Activated CD4-positive, alpha-beta T cell treated with anti-CD3 and anti-CD28 coated beads, Interleukin-10, Interleukin-2, amounts not matched to agents 100 ng/mL and 50 ng/mL, durations not matched to agents 16 hours and 8 hours (primary cell): Measurements from ENCODE around the gene SP5.
"Not testable (repeated sequence)": the region's sequence is repeated elsewhere in the genome, so short reads cannot be mapped to it uniquely, and the experiment has no call there.

ENCODE experiments used
- DNase-seq: peaks from one replicate; pipeline ENCODE4 v3.0.0-alpha.2; 2020

SP5 gene

DNA sequence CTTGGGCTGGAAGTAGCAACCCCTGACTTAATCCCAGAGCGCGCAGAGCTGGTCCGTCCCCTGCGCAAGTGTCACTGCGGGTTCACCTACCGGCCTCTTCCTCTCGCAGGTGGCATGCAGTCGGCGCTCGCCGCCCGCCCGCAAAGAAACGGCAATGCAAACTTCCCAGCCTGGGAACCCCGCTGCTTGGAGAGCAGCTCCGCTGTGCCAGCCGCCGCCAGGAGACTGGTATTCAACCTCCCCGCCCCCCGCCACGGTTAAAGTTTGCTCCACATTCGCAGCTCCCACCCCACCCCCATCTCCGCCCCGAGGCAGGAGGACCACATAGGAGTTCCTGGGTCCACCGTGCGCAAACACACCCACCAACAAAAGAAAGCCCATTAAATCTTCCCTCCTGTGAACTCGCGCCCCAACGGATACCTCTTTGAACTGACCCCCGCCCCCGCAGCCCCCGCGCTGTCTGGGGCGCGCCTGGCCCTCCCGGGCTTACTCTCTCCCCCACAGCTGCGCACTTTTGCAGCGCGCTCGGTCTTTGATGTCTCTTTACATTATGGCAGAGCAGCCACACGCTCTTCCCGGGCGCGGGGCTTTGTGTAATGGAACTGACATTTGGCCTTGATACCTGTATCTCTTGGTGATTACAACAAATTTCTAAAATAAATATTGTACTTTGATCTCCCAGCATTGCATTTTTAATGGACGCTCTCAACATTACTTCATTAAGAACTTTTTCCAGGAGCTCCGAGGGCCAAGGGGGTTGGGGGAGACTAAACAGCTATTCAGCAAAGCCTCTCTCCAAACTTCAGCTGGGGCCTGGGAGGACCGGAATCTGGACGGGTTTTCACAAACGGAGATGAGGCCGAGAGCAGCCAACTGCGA is 3.1 kb upstream of the SP5 start:
- no peak for DNase-seq

DNA sequence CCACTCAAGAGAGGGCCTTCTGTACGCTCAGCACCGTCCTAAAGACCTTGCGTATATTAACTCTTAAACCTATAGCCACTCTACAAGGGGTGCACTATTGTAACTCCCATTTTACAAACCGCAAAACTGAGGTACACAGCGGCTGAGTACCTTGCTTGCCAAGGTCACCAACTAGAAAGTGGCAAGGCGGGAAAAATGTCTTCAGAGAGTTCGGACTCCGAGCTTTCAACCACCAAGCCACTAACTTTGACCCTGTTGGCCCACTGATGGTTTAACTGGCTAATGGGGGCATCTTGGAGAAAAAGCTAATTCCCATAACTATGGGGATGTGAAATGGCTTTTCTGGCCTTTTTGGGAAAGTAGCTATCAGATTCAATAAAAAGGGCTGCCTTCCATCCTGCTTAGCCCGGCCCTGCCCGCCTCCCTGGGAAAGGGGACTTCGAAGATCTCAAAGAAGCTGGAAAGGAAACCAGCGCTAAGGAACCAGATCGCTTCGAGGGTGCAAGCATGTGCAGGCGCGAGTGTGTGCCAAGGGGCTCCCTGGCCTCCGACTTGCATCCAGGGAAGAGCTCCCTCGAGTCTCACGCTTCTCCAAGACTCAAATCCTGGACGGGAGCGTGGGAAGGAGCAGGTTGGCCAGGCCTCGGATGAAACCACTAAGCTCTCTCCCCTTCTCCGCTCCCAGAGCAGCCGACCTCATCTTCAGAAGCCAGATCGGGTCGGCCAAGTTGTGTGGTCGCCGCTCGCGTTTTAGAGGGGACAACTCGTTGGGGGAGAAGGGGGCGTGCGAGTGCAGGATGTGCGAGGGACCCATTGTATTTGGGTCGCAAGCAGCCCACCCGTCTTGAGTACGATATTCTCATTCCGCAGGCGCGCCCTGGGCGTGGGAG is 2.2 kb upstream of the SP5 start:
- no peak for DNase-seq

- no peak for DNase-seq
These were observed 1.4 kb upstream of the SP5 start for GRCh38 chr2:170713543-170714380.

DNA sequence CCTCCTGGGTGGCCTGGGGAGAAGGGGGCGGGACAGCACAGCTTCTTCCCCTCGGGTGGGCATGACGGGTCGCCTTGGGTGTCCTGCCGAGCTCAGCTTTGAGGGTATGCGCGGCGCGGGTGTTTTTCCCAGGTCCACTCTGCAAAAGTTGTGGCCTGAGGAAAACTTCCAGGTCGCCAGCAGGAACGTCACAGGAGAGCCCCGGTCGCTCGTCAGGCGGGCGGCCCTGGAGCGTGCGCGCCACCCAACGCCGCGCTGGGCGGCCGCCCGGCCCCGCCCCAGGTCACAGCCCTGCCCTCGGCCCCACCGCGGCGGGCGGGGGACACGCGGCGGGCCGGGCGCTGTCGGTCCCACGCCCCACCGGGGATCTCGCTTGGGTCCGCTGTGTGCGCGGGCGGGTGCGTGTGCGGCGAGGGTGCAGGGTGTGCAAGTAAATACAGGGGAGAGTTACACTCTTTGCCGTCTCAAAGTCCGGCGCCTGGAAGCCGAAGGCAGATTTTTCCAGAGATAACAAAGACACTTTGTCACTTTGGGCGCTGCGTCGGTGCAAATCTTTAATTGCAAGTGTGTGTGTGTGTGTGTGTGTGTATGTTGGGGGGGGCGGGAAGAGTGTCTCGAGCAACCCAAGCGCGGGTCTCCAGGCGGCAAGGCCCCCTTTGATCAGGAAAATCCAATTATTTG is 616 bp upstream of the SP5 start:
- DNase-seq, result no peak

GRCh38 chr2:170715932-170716777 is 1.0 kb downstream of the SP5 start:
- DNase-seq, result no peak

DNA sequence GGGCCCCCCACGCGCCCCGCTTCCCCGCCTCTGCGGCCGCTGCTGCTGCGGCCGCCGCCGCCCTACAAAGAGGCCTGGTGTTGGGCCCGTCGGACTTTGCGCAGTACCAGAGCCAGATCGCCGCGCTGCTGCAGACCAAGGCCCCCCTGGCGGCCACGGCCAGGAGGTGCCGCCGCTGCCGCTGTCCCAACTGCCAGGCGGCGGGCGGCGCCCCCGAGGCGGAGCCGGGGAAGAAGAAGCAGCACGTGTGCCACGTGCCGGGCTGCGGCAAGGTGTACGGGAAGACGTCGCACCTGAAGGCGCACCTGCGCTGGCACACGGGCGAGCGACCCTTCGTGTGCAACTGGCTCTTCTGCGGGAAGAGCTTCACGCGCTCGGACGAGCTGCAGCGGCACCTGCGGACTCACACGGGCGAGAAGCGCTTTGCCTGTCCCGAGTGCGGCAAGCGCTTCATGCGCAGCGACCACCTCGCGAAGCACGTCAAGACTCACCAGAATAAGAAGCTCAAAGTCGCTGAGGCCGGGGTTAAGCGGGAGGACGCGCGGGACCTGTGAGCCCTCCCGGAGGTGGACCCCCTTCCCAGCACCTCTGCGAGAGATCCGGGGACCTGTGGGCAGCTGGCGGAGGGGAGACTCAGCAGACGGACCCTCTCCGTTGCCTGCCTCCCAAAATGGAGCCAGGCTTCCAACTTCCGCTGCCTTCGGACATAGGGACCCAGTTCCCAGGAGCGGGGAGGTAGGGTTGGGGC is 1.9 kb downstream of the SP5 start:
- DNase-seq, result peak; percentile 57

- DNase-seq, result no peak
These were observed 2.4 kb downstream of the SP5 start for GRCh38 chr2:170717599-170717963.

GRCh38 chr2:170717991-170718589 is 3.0 kb downstream of the SP5 start:
- no peak for DNase-seq

- DNase-seq, result no peak
These were observed 4.7 kb downstream of the SP5 start for GRCh38 chr2:170719810-170720209.

DNA sequence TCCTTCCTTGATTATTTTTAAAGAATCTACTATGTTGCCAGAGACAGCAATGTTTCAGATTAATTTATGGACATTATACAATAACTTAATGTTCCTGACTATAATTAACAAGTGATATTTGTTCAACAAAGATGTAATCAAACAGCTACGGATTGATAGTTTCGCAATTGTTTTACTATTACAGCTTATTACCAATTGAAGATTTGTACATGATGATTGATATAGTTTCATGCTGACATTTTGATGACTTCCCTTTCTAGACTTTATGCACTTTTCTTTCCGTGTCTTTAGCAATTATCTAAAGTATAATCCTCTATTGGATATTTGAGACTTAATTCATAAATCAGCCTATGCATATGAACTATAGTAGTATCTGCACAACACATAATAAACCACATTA is 6.5 kb downstream of the SP5 start:
- no peak for DNase-seq

GRCh38 chr2:170722301-170722700 is 7.2 kb downstream of the SP5 start:
- DNase-seq, result no peak

DNA sequence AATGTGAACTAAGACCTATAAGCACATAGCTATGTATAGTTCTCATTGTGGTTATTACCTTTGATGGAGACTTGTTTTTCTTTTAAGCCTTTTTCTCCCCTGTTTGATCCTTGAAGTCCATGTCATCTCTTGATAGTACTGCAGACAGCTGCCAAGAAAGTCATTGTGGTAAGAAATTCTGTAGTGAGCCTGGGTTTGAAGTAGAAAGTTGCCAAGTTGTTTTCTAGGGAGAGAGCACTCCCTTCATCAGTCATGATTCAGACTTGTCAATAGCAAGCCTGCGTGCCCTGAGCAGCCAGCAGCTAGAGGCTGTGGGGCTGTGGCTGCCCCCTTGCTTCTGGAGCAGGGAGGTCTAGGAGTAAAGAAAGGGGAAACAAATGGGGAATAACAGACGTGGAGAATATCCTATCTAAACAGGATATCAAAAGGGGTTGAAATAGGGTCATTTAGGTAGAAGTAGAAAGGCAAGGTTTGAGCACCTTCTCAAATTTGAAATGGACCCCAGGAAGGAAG is 8.4 kb downstream of the SP5 start:
- no peak for DNase-seq

- DNase-seq, result no peak
These were observed 18.9 kb downstream of the SP5 start for GRCh38 chr2:170733798-170734600.

DNA sequence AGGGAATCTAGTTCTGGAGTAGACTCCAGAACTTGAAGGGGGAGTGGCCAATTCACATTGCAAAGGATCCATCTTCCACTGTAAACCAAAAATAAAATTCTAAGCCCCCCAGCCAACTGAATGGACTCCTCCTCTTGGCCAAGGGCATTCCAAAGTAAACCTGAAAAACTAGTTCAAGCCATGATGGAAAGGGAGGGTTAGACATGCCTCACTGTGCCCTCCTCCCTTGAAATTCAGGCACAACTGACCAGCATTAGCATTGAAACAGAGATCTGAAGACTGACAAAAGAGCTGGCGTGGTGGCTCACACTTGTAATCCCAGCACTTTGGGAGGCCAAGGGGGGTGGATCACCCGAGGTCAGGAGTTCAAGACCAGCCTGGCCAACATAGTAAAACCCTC is 19.5 kb downstream of the SP5 start:
- not testable (repeated sequence) for DNase-seq

- DNase-seq, result no peak
These were observed 21.5 kb downstream of the SP5 start for GRCh38 chr2:170736628-170737027.

DNA sequence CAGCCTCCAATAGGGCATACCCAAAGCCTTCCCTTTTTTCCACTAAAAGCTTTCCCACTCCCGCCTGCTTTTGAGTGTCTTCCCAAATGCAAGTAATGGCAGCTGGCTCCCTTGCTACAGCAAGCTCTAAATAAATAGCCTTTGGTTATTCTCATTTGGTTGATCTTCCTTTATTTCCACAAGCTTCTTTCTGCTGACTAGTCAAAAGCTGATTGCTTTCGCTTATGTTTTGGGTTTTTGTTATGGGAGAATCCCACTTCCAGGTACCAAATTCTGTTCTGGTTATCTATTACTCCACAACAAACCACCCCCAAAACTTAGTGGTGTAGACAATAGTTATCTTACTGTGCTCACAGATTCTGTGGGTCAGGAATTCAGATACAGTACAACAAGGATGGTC is 22.3 kb downstream of the SP5 start:
- DNase-seq, result no peak

GRCh38 chr2:170737821-170738220 is 22.7 kb downstream of the SP5 start:
- DNase-seq, result no peak

DNA sequence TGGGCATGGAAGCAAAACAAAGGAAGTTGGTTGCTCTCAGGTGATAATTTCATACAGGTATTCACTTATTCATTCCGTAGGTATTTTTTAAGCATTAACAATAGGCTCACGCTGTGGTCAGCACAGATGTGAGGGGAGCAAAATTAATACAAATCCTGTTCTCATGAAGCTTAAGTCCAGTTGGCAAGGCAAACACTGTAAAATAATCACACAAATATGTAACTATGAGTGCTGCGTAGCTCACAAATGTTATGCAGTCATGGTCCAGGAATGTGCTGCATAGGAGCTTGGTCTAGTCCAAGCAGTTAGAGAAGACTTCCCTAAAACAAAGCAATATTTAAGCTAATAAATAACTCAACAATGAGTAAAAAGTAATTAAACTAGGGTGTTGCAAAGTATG is 23.9 kb downstream of the SP5 start:
- DNase-seq, result no peak

- no peak for DNase-seq
These were observed 24.4 kb downstream of the SP5 start for GRCh38 chr2:170739507-170740046.
